NB4 (cell line): ENCODE results near the gene THSD7A.

Experiments used
- DNase-seq: peaks from one replicate; pipeline ENCODE4 v3.0.0; 2010; ENCODE audit warnings: low read depth
- H3K4me3 ChIP-seq: one replicate; pipeline ENCODE4 v1.5.1; 2011; ENCODE audit warnings: mild to moderate bottlenecking, low read depth, low read length, moderate library complexity
- MYC ChIP-seq: IDR thresholded peaks from 2 replicates; pipeline ENCODE4 v1.6.1; 2011; ENCODE audit warnings: low read depth, low read length
- POLR2A ChIP-seq: IDR thresholded peaks from 2 replicates; pipeline ENCODE4 v1.6.1; 2011; ENCODE audit warnings: mild to moderate bottlenecking; ENCODE audit not compliant: insufficient read length; ENCODE audit errors: extremely low read depth
- TF ChIP-seq, protein P1 (sequence below): IDR thresholded peaks from 2 replicates; pipeline ENCODE4 v1.6.1; 2011; ENCODE audit warnings: low read depth, low read length
- TF ChIP-seq, protein P2 (sequence below): IDR thresholded peaks from one replicate; pipeline ENCODE4 v1.5.1; 2012; ENCODE audit warnings: low read depth, low read length

The THSD7A gene

DNA sequence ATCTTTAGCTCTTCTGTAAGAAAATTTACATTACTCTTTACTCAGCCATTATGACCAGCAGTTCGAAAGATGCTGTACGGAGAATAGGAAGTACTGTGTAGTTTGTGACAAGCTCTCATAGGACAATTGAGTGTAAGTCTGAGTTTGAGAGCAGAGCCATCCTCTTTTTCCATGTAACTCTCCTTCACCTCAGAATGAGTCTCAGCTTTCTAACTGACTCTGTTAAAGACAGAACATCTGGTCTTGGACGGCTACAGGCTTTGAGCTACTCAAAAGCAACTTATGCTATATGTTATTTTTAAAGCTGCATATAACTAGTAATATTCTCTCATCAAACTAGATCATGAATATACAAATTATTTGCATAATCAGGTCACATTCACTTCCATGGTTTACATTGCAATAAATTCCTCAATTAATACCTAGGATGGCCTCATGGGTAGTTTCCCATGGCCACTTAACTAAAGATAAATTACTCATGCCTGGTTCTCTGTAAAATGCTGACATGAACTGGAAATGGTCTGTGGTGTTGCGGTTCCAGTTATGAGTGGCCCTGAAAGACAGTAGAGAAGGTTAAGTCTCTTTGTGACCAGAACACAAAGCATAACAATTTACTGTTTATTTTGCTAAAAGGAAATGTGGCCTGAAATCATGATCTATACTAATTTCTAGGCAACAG, 499.7 kb downstream of the THSD7A start:
- TF ChIP-seq MYC (no peak), POLR2A (no peak)
- TF ChIP-seq, protein P1, sequence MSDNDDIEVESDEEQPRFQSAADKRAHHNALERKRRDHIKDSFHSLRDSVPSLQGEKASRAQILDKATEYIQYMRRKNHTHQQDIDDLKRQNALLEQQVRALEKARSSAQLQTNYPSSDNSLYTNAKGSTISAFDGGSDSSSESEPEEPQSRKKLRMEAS: no peak
- TF ChIP-seq, protein P2, sequence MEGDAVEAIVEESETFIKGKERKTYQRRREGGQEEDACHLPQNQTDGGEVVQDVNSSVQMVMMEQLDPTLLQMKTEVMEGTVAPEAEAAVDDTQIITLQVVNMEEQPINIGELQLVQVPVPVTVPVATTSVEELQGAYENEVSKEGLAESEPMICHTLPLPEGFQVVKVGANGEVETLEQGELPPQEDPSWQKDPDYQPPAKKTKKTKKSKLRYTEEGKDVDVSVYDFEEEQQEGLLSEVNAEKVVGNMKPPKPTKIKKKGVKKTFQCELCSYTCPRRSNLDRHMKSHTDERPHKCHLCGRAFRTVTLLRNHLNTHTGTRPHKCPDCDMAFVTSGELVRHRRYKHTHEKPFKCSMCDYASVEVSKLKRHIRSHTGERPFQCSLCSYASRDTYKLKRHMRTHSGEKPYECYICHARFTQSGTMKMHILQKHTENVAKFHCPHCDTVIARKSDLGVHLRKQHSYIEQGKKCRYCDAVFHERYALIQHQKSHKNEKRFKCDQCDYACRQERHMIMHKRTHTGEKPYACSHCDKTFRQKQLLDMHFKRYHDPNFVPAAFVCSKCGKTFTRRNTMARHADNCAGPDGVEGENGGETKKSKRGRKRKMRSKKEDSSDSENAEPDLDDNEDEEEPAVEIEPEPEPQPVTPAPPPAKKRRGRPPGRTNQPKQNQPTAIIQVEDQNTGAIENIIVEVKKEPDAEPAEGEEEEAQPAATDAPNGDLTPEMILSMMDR: no peak
- no peak for DNase-seq
- no peak overlapping the region for H3K4me3 ChIP-seq

DNA sequence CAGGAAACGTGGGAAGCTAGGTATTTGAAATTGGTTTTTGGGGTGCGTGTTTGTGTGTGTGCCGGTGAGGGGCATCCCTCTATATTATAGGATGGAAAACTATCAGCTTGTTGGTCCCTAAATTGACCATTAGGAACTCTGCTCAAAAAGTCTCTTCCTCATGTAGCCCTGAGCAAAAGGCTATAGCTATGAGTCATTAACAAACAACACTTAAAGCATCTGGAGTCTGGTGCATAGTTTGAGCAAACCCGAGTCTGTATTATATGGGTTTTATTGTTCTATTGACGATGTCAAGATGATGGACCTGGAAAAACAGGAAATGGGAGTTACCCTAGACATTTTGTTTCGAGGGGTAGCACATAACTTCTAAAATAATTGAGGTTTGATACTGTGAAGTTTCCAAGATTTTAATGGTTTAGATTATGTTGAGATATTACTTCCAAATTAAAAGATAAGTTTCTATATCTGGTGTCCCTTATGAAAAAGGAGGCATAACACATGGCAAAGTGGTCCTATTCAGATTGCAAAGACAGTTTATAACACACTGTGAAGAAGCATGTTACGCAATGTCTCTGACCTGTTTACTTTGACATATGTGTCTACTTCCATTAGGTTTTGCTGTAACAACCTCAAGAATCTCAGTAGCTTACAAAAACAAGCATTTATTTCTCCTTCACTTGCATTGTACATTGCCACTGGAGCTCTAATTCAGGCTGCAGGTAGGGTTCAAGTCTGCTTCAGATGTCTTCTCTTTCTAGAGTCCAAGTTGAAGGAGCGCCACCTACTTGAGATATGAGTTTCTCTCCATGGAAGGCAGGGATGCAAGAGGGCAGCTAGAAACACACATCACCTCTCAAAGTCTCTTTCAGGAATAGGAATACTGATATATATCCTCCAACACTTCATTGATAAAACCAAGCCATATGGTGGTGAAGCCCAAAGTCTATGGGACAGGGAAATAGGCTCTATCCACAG, 500.6 kb downstream of the THSD7A start:
- TF ChIP-seq, protein P1: no peak
- no peak for DNase-seq
- H3K4me3 ChIP-seq: no peak overlapping the region

DNA sequence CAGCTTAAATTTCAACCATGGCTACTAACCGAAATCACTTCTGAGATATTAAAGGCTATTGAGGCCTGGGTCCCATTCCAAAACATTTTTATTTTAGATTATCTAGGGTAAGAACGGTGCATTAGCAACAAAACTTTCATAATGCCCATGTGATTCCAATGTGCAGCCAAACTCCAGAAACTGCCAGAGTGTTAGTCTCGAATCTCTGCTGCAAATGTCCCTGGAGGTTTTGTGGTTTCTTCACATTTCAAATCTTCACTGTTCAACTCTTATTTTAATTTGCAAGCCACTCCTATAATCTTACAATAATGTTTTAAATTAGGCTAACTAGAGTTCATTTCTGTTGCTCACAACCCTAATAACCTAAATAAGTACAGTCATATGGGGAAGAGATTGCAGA, 501.3 kb downstream of the THSD7A start:
- no peak overlapping the region for H3K4me3 ChIP-seq
- DNase-seq: no peak
- no peak for TF ChIP-seq POLR2A
- TF ChIP-seq, protein P2: no peak
- TF ChIP-seq, protein P1: no peak
- no peak for TF ChIP-seq MYC

DNA sequence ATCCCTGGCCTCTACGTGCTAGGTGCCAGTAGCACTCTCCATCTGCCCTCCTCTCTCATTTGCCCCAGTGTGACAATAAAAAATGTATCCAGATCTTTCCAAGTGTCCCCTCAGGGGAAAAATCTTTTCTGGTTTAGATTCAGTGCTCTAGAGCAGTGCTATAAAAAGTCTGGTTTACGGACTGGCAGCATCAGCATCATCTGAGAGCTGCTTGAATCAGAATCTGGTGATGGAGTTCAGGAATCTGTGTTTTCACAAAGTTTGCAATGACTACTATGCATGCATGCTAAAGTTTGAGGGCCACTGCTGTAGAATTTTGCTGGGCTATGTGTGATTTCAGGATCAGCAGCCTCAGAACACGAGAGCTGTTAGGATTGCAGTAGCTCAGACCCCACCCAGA, 501.8 kb downstream of the THSD7A start:
- TF ChIP-seq MYC (no peak), POLR2A (no peak)
- TF ChIP-seq, protein P1: no peak
- TF ChIP-seq, protein P2: no peak
- DNase-seq: no peak
- H3K4me3 ChIP-seq: no peak overlapping the region

DNA sequence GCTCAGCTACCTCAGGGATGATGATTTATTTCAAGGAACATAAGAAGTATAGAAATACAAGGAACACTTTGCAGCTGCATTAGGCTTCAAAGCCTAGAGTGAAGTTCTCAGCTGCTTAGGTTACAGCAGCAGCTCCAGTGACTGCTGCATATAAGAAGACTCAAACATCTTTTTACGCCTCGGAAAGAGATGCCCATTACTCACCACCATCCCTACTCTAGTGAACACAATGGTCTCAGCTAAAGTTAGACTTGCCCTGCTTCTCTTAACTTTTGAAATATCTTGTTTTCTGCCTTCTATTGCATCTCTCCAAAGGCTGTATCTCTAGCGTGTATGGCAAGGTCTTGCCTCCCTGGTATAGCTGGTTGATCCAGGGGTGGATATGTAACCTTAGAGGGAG, 502.4 kb downstream of the THSD7A start:
- no peak overlapping the region for H3K4me3 ChIP-seq
- TF ChIP-seq, protein P1: no peak
- TF ChIP-seq POLR2A (no peak), MYC (no peak)
- TF ChIP-seq, protein P2: no peak
- DNase-seq: no peak

DNA sequence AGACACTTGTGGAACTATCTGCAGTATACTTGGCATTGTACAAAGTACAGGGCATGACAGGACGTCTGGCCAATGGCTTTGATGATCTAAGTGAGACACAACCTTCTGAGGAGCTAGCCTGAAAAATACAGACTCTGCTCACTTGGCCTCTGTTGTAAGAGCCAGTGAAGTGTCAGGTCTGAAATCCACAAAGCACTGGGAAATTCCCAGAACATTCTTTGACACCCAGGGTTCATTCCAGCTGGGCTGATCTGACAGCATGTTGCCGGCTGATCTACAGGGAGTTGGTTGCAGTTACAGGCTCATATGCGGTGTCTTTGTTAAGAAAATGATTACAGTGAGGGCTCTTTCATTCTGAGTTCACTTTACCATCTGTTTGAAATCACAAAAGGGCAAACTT, 503.7 kb downstream of the THSD7A start:
- TF ChIP-seq, protein P2: no peak
- TF ChIP-seq MYC (no peak), POLR2A (no peak)
- TF ChIP-seq, protein P1: no peak
- no peak overlapping the region for H3K4me3 ChIP-seq
- DNase-seq: no peak
